ENCODE results near the gene DNMT1. TPM values are rescaled to one million over a fixed set of nuclear protein-coding genes. Genes with fewer than 3 reads are reported as not detected.
A peak's percentile ranks its signal among the peaks of the same experiment; 100 is the strongest.

Gene DNMT1
- total and polyA plus RNA-seq, 2 experiments from 2014 or later = 78.2 to 106 TPM

- Histone ChIP-seq H3K4me3 (no peak overlapping the region), H3K9me3 (ENCODE audit: low read depth) (no peaks in the 10 kb centered on the region), H3K4me1 (ENCODE audit: low read depth) (no peaks in the 10 kb centered on the region), H3K27me3 (no peaks in the 10 kb centered on the region), H3K27ac (no peak overlapping the region), H3K36me3 (peaks cover 52% of the 10 kb centered on the region)
- DNase-seq (ENCODE audit: low read depth in 1 of 2, low spot score in 1 of 2) = no peak
- TF ChIP-seq CTCF (IDR thresholded peaks at IDR 0.05; ENCODE audit: low read depth, low read length) = no peak
Measured at GRCh38 chr19:10163536-10163935, 31.2 kb downstream of the DNMT1 start.

- peaks cover 54% of the 10 kb centered on the region for H3K36me3 ChIP-seq
- DNase-seq (ENCODE audit: low read depth in 1 of 2, low spot score in 1 of 2) = no peak
Measured at GRCh38 chr19:10159610-10160009, 35.1 kb downstream of the DNMT1 start.

GRCh38 chr19:10158485-10158884 lies 36.3 kb downstream of the DNMT1 start:
- Histone ChIP-seq H3K36me3 (peaks cover 61% of the 10 kb centered on the region), H3K9me3 (ENCODE audit: low read depth) (no peaks in the 10 kb centered on the region), H3K27ac (no peak overlapping the region), H3K27me3 (no peaks in the 10 kb centered on the region), H3K4me3 (no peak overlapping the region), H3K4me1 (ENCODE audit: low read depth) (no peaks in the 10 kb centered on the region)
- no peak for DNase-seq (ENCODE audit: low read depth in 1 of 2, low spot score in 1 of 2)
- TF ChIP-seq CTCF (IDR thresholded peaks at IDR 0.05; ENCODE audit: low read depth, low read length) = no peak

More at GRCh38 chr19:10159610-10160009, 35.1 kb downstream of the DNMT1 start:
- no peak for TF ChIP-seq CTCF (IDR thresholded peaks at IDR 0.05; ENCODE audit: low read depth, low read length)
- Histone ChIP-seq H3K27ac (no peak overlapping the region), H3K4me3 (no peak overlapping the region), H3K27me3 (no peaks in the 10 kb centered on the region), H3K4me1 (ENCODE audit: low read depth) (no peaks in the 10 kb centered on the region), H3K9me3 (ENCODE audit: low read depth) (no peaks in the 10 kb centered on the region)

- TF ChIP-seq CTCF (IDR thresholded peaks at IDR 0.05; ENCODE audit: low read depth, low read length) = no peak
- no peak overlapping the region for H3K27ac ChIP-seq
- DNase-seq (ENCODE audit: low read depth in 1 of 2, low spot score in 1 of 2) = no peak
- H3K4me3 ChIP-seq = no peak overlapping the region
- H3K27me3 ChIP-seq = no peaks in the 10 kb centered on the region
- no peaks in the 10 kb centered on the region for H3K4me1 ChIP-seq (ENCODE audit: low read depth)
- H3K36me3 ChIP-seq = peaks cover 61% of the 10 kb centered on the region
- no peaks in the 10 kb centered on the region for H3K9me3 ChIP-seq (ENCODE audit: low read depth)
Measured at GRCh38 chr19:10158071-10158470, 36.7 kb downstream of the DNMT1 start.

- H3K4me3 ChIP-seq = no peak overlapping the region
- H3K27ac ChIP-seq = no peak overlapping the region
- DNase-seq (ENCODE audit: low read depth in 1 of 2, low spot score in 1 of 2) = peak in 1 of 2 donors; percentile 8
- no peaks in the 10 kb centered on the region for H3K4me1 ChIP-seq (ENCODE audit: low read depth)
- TF ChIP-seq CTCF (IDR thresholded peaks at IDR 0.05; ENCODE audit: low read depth, low read length) = peak; percentile 3
- peaks cover 58% of the 10 kb centered on the region for H3K36me3 ChIP-seq
- H3K27me3 ChIP-seq = no peaks in the 10 kb centered on the region
- H3K9me3 ChIP-seq (ENCODE audit: low read depth) = no peaks in the 10 kb centered on the region
Measured at GRCh38 chr19:10155839-10156238, 38.9 kb downstream of the DNMT1 start.

GRCh38 chr19:10152100-10152499 lies 42.7 kb downstream of the DNMT1 start:
- H3K27ac ChIP-seq = no peak overlapping the region

More at GRCh38 chr19:10152100-10152499, 42.7 kb downstream of the DNMT1 start:
- H3K4me1 ChIP-seq (ENCODE audit: low read depth) = no peaks in the 10 kb centered on the region
- peaks cover 48% of the 10 kb centered on the region for H3K36me3 ChIP-seq
- DNase-seq (ENCODE audit: low read depth in 1 of 2, low spot score in 1 of 2) = no peak
- no peak for TF ChIP-seq CTCF (IDR thresholded peaks at IDR 0.05; ENCODE audit: low read depth, low read length)
- no peak overlapping the region for H3K4me3 ChIP-seq
- H3K9me3 ChIP-seq (ENCODE audit: low read depth) = no peaks in the 10 kb centered on the region
- no peaks in the 10 kb centered on the region for H3K27me3 ChIP-seq

All from cardiac muscle cell (in vitro differentiated cells and primary cell).